Tibial nerve (tissue), 4 donors: ENCODE measurements around the gene LONP2.

Experiments
- EP300 ChIP-seq, 2 donors: sonication (generic); formaldehyde crosslinking; IDR thresholded peaks; one replicate each; pipeline ENCODE4 v1.6.1; 2017; ENCODE audit warnings: antibody characterized with exemption in 2 of 2, mild to moderate bottlenecking in 1 of 2
- POLR2A ChIP-seq, 2 donors: fragments of 450-650 bp; IDR thresholded peaks; one replicate each; pipeline ENCODE4 v1.6.1; 2017; ENCODE audit warnings: antibody characterized with exemption in 2 of 2, mild to moderate bottlenecking in 2 of 2, moderate library complexity in 2 of 2
- TF ChIP-seq, protein P1 (sequence below), 5 experiments: fragments of 200-600 bp in 3 of 5; fragments of 450-650 bp in 2 of 5; sonication (generic) in 3 of 5; IDR thresholded peaks; one replicate each; pipeline ENCODE4 v1.5.1; 2016 to 2019; ENCODE audit warnings: antibody characterized with exemption in 5 of 5, mild to moderate bottlenecking in 3 of 5, moderate library complexity in 2 of 5

DNA sequence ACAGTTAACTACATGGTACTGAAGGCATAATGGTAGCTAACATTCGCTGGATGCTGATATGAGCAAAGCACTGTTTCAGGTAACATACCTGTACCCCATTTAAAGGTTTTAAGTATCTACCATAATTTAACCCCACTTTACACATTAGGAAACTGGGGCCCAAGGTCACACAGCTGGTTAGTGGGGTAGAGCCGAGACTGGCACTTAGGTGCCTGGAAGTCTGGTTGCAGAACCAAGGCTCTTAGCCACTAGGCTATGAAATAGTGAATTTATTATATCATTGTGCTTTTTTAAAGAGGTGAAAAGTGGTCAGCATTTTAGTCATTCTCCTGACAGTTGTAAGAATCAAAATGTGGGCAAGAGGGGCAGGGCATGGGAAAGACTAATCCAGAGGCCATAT, 115.9 kb downstream of the LONP2 start:
- TF ChIP-seq, protein P1, sequence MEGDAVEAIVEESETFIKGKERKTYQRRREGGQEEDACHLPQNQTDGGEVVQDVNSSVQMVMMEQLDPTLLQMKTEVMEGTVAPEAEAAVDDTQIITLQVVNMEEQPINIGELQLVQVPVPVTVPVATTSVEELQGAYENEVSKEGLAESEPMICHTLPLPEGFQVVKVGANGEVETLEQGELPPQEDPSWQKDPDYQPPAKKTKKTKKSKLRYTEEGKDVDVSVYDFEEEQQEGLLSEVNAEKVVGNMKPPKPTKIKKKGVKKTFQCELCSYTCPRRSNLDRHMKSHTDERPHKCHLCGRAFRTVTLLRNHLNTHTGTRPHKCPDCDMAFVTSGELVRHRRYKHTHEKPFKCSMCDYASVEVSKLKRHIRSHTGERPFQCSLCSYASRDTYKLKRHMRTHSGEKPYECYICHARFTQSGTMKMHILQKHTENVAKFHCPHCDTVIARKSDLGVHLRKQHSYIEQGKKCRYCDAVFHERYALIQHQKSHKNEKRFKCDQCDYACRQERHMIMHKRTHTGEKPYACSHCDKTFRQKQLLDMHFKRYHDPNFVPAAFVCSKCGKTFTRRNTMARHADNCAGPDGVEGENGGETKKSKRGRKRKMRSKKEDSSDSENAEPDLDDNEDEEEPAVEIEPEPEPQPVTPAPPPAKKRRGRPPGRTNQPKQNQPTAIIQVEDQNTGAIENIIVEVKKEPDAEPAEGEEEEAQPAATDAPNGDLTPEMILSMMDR (IDR thresholded peaks at IDR 0.05), result no peak
- TF ChIP-seq POLR2A (IDR thresholded peaks at IDR 0.05) (no peak), EP300 (IDR thresholded peaks at IDR 0.05) (no peak)
